ENCODE measurements around the gene COMMD10. TPM values are rescaled to one million over a fixed set of nuclear protein-coding genes. Genes with fewer than 3 reads are reported as not detected.

The COMMD10 gene
- polyA plus RNA-seq, 1 donor from 2014 or later, result 23.1 TPM

- no peaks in the 10 kb centered on the region for H3F3A ChIP-seq (ENCODE audit: insufficient read depth, low read length, poor library complexity, severe bottlenecking)
- H3K9me3 ChIP-seq (ENCODE audit: low read length), result no peaks in the 10 kb centered on the region
- TF ChIP-seq EP300 (conservative IDR thresholded peaks at IDR 0.05; ENCODE audit: poor library complexity, severe bottlenecking), result no peak
- no peak for TF ChIP-seq CTCF (IDR thresholded peaks at IDR 0.05; ENCODE audit: poor library complexity, severe bottlenecking)
- no peak for TF ChIP-seq SMC3 (conservative IDR thresholded peaks at IDR 0.05; ENCODE audit: poor library complexity)
- no peak for TF ChIP-seq MXI1 (conservative IDR thresholded peaks at IDR 0.05; ENCODE audit: poor library complexity, severe bottlenecking)
- no peak for TF ChIP-seq REST (IDR thresholded peaks at IDR 0.05; ENCODE audit: borderline replicate concordance)
- TF ChIP-seq RAD21 (conservative IDR thresholded peaks at IDR 0.05), result no peak
- TF ChIP-seq EZH2 (IDR thresholded peaks at IDR 0.05; ENCODE audit: borderline replicate concordance, insufficient read depth, low read length, poor library complexity, severe bottlenecking), result no peak
- TF ChIP-seq TAF1 (IDR thresholded peaks at IDR 0.05; ENCODE audit: low read depth), result no peak
- TF ChIP-seq POLR2AphosphoS5 (IDR thresholded peaks at IDR 0.05), result no peak
- no peaks in the 10 kb centered on the region for H3K9me2 ChIP-seq (ENCODE audit: insufficient read depth, low read length)
- no peaks in the 10 kb centered on the region for H3K27me3 ChIP-seq (ENCODE audit: insufficient read depth, low read depth, low read length)
- H3K36me3 ChIP-seq (ENCODE audit: insufficient read depth, low read length), result no peaks in the 10 kb centered on the region
- no peak overlapping the region for H2AFZ ChIP-seq (ENCODE audit: low read depth, low read length)
- H3K9ac ChIP-seq (ENCODE audit: low read length), result no peak overlapping the region
- no peak overlapping the region for H3K4me3 ChIP-seq (ENCODE audit: low read length)
- H4K20me1 ChIP-seq (ENCODE audit: insufficient read depth), result no peaks in the 10 kb centered on the region
- H3K27ac ChIP-seq (ENCODE audit: low read length), result no peak overlapping the region
- H3K79me2 ChIP-seq (replicated peaks; ENCODE audit: insufficient read depth, low read length), result no peaks in the 10 kb centered on the region
- no peak overlapping the region for H3K4me2 ChIP-seq (ENCODE audit: low read length)
Observed at GRCh38 chr5:116256717-116257116, 171.9 kb downstream of the COMMD10 start.

- H3K9me3 ChIP-seq (ENCODE audit: low read length), result no peaks in the 10 kb centered on the region
- no peaks in the 10 kb centered on the region for H3F3A ChIP-seq (ENCODE audit: insufficient read depth, low read length, poor library complexity, severe bottlenecking)
- H2AFZ ChIP-seq (ENCODE audit: low read depth, low read length), result no peak overlapping the region
- H3K4me2 ChIP-seq (ENCODE audit: low read length), result no peak overlapping the region
- no peaks in the 10 kb centered on the region for H3K36me3 ChIP-seq (ENCODE audit: insufficient read depth, low read length)
- no peaks in the 10 kb centered on the region for H3K79me2 ChIP-seq (replicated peaks; ENCODE audit: insufficient read depth, low read length)
- no peak overlapping the region for H3K4me3 ChIP-seq (ENCODE audit: low read length)
- TF ChIP-seq POLR2AphosphoS5 (IDR thresholded peaks at IDR 0.05), result no peak
- TF ChIP-seq RAD21 (conservative IDR thresholded peaks at IDR 0.05), result no peak
- no peak for TF ChIP-seq SMC3 (conservative IDR thresholded peaks at IDR 0.05; ENCODE audit: poor library complexity)
- H3K27ac ChIP-seq (ENCODE audit: low read length), result no peak overlapping the region
- H4K20me1 ChIP-seq (ENCODE audit: insufficient read depth), result no peaks in the 10 kb centered on the region
- no peaks in the 10 kb centered on the region for H3K27me3 ChIP-seq (ENCODE audit: insufficient read depth, low read depth, low read length)
- no peaks in the 10 kb centered on the region for H3K9me2 ChIP-seq (ENCODE audit: insufficient read depth, low read length)
- no peak overlapping the region for H3K9ac ChIP-seq (ENCODE audit: low read length)
Observed at GRCh38 chr5:116265471-116265870, 180.6 kb downstream of the COMMD10 start.

Measured in neural cell (in vitro differentiated cells).